Neuronal stem cell (in vitro differentiated cells): ENCODE measurements around the gene DPYSL5.

Experiments
- DNase-seq: peaks from one replicate; pipeline ENCODE4 v3.0.0-alpha.2; 2013; ENCODE audit warnings: low spot score
- H2AFZ ChIP-seq: one replicate; pipeline ENCODE4 v1.6.1; 2013; ENCODE audit warnings: mild to moderate bottlenecking, low read length, inconsistent platforms
- H2AK5ac ChIP-seq: 2 replicates; pipeline ENCODE4 v1.6.1; 2013; ENCODE audit warnings: low read depth, mild to moderate bottlenecking, inconsistent platforms, low read length, moderate library complexity, mixed read lengths
- H2BK120ac ChIP-seq: 2 replicates; pipeline ENCODE4 v1.6.1; 2013; ENCODE audit warnings: low read depth, mild to moderate bottlenecking, inconsistent platforms, low read length, moderate library complexity, mixed read lengths
- H2BK12ac ChIP-seq: one replicate; pipeline ENCODE4 v1.6.1; 2013; ENCODE audit warnings: low read length, inconsistent platforms
- H2BK15ac ChIP-seq: 2 replicates; pipeline ENCODE4 v1.6.1; 2013; ENCODE audit warnings: mild to moderate bottlenecking, low read length, inconsistent platforms, mixed read lengths
- H2BK5ac ChIP-seq: one replicate; pipeline ENCODE4 v1.6.1; 2013; ENCODE audit warnings: inconsistent platforms, mild to moderate bottlenecking, low read length, moderate library complexity
- H3K14ac ChIP-seq: one replicate; pipeline ENCODE4 v1.6.1; 2013; ENCODE audit warnings: low read length, inconsistent platforms
- H3K18ac ChIP-seq: 2 replicates; pipeline ENCODE4 v1.6.1; 2013; ENCODE audit warnings: low read length, inconsistent platforms
- H3K23ac ChIP-seq: 2 replicates; pipeline ENCODE4 v1.6.1; 2013; ENCODE audit warnings: low read depth, mild to moderate bottlenecking, mixed read lengths, low read length, inconsistent platforms; ENCODE audit not compliant: poor library complexity
- H3K27ac ChIP-seq: replicated peaks from 3 replicates; pipeline ENCODE4 v1.5.1; 2013; ENCODE audit warnings: low read length, inconsistent platforms
- H3K27me3 ChIP-seq, 3 experiments: 2 replicates each; pipeline ENCODE4 v1.6.1; 2013; ENCODE audit warnings: low read length in 3 of 3, mild to moderate bottlenecking in 2 of 3, inconsistent platforms in 1 of 3, low read depth in 1 of 3, mixed read lengths in 1 of 3, moderate library complexity in 1 of 3; ENCODE audit not compliant: control insufficient read depth in 3 of 3, insufficient read depth in 3 of 3
- H3K36me3 ChIP-seq, 2 donors: replicated peaks in 1 of 2; 2 replicates each; pipeline ENCODE4 v1.6.1; 2013; ENCODE audit warnings: low read length in 2 of 2; ENCODE audit not compliant: control insufficient read depth in 2 of 2, insufficient read depth in 2 of 2
- H3K4ac ChIP-seq: 2 replicates; pipeline ENCODE4 v1.6.1; 2013; ENCODE audit warnings: inconsistent platforms, mild to moderate bottlenecking, low read length, moderate library complexity
- H3K4me1 ChIP-seq, 2 donors: 1 replicate in 1 of 2; 2 replicates in 1 of 2; pipeline ENCODE4 v1.6.1; 2013; ENCODE audit warnings: low read length in 2 of 2, low read depth in 1 of 2; ENCODE audit not compliant: control insufficient read depth in 2 of 2, insufficient read depth in 1 of 2
- H3K4me2 ChIP-seq: one replicate; pipeline ENCODE4 v1.6.1; 2013; ENCODE audit warnings: mild to moderate bottlenecking, low read length, inconsistent platforms; ENCODE audit not compliant: insufficient read depth, poor library complexity, severe bottlenecking
- H3K4me3 ChIP-seq, 2 donors: 2 replicates each; pipeline ENCODE4 v1.5.1; 2013; ENCODE audit warnings: low read length in 2 of 2, mild to moderate bottlenecking in 2 of 2, inconsistent platforms in 1 of 2, moderate library complexity in 1 of 2
- H3K79me1 ChIP-seq: one replicate; pipeline ENCODE4 v1.6.1; 2013; ENCODE audit warnings: low read depth, mild to moderate bottlenecking, inconsistent platforms, low read length, moderate library complexity
- H3K9ac ChIP-seq: one replicate; pipeline ENCODE4 v1.6.1; 2013; ENCODE audit warnings: mild to moderate bottlenecking, low read depth, low read length, inconsistent platforms; ENCODE audit not compliant: poor library complexity
- H3K9me3 ChIP-seq, 2 donors: replicated peaks in 1 of 2; 2 replicates each; pipeline versions ENCODE3 to v1.6.1; 2013; ENCODE audit warnings: low read length in 2 of 2, mild to moderate bottlenecking in 2 of 2, inconsistent platforms in 1 of 2, low read depth in 1 of 2, mixed read lengths in 1 of 2, moderate library complexity in 1 of 2; ENCODE audit not compliant: control insufficient read depth in 2 of 2, insufficient read depth in 1 of 2
- H4K8ac ChIP-seq: one replicate; pipeline ENCODE4 v1.6.1; 2013; ENCODE audit warnings: low read depth, mild to moderate bottlenecking, inconsistent platforms, low read length, moderate library complexity
- H4K91ac ChIP-seq: one replicate; pipeline ENCODE4 v1.6.1; 2013; ENCODE audit warnings: low read length, low read depth, mild to moderate bottlenecking, inconsistent platforms; ENCODE audit not compliant: poor library complexity
- WGBS, 2 donors: extraction: QIAGEN DNeasy Blood & Tissue Kit; methylation state at CpG; one replicate each; pipeline ENCODE4 v1.1.7; 2013; ENCODE audit warnings: missing lambda C conversion rate in 2 of 2, mixed read lengths in 1 of 2; ENCODE audit not compliant: insufficient read length in 2 of 2, insufficient replicate concordance in 1 of 2; ENCODE audit errors: extremely low coverage in 2 of 2; 5-methylcytosine and 5-hydroxymethylcytosine counted together

The DPYSL5 gene

GRCh38 chr2:26894136-26894535 lies 46.2 kb downstream of the DPYSL5 start:
- no peak overlapping the region for H2BK5ac ChIP-seq
- no peak overlapping the region for H3K4me2 ChIP-seq
- H3K4me1 ChIP-seq, result peaks cover 0 to 9% of the 10 kb centered on the region in 2 donors
- H3K14ac ChIP-seq, result no peak overlapping the region
- no peak overlapping the region for H2AFZ ChIP-seq
- no peak overlapping the region for H3K18ac ChIP-seq
- DNase-seq, result no peak
- H2BK15ac ChIP-seq, result no peak overlapping the region
- no peak overlapping the region for H3K27ac ChIP-seq
- H4K91ac ChIP-seq, result no peak overlapping the region
- peaks cover 12 to 86% of the 10 kb centered on the region in 2 donors for H3K36me3 ChIP-seq
- H4K8ac ChIP-seq, result no peak overlapping the region
- H2BK120ac ChIP-seq, result no peak overlapping the region
- no peaks in the 10 kb centered on the region for H3K27me3 ChIP-seq
- H3K9me3 ChIP-seq, result peaks cover 3 to 5% of the 10 kb centered on the region in 2 donors
- H3K23ac ChIP-seq, result no peak overlapping the region
- WGBS, 2 donors, result no CpG with 5 or more reads among the region's 2 CpGs
- peaks cover 11% of the 10 kb centered on the region for H3K79me1 ChIP-seq
- H3K4me3 ChIP-seq, result no peak overlapping the region
- no peak overlapping the region for H2BK12ac ChIP-seq
- H3K9ac ChIP-seq, result no peak overlapping the region
- H2AK5ac ChIP-seq, result no peak overlapping the region
- no peak overlapping the region for H3K4ac ChIP-seq

- no peak overlapping the region for H3K4me2 ChIP-seq
- H3K79me1 ChIP-seq, result peaks cover 10% of the 10 kb centered on the region
- no peak overlapping the region for H3K14ac ChIP-seq
- H3K9me3 ChIP-seq, result peaks cover 3 to 5% of the 10 kb centered on the region in 2 donors
- no peak overlapping the region for H2AFZ ChIP-seq
- H2AK5ac ChIP-seq, result no peak overlapping the region
- no peak overlapping the region for H3K27ac ChIP-seq
- H3K27me3 ChIP-seq, result no peaks in the 10 kb centered on the region
- no peak overlapping the region for H2BK12ac ChIP-seq
- H3K4me3 ChIP-seq, result no peak overlapping the region
- DNase-seq, result no peak
- H3K9ac ChIP-seq, result no peak overlapping the region
- no peak overlapping the region for H4K8ac ChIP-seq
- no peak overlapping the region for H2BK15ac ChIP-seq
- H3K4ac ChIP-seq, result no peak overlapping the region
- H4K91ac ChIP-seq, result no peak overlapping the region
- H2BK5ac ChIP-seq, result no peak overlapping the region
- no peak overlapping the region for H2BK120ac ChIP-seq
- peak overlapping the region; percentile 5 for H3K18ac ChIP-seq
- WGBS, 2 donors, result no CpG with 5 or more reads among the region's 3 CpGs
- peak overlapping the region; percentile 68 for H3K23ac ChIP-seq
- peaks cover 30 to 93% of the 10 kb centered on the region in 2 donors for H3K36me3 ChIP-seq
- peaks cover 15 to 23% of the 10 kb centered on the region in 2 donors for H3K4me1 ChIP-seq
Measured at GRCh38 chr2:26897807-26898479, 50.0 kb downstream of the DPYSL5 start.

GRCh38 chr2:26898480-26899078 lies 50.6 kb downstream of the DPYSL5 start:
- peaks cover 33 to 93% of the 10 kb centered on the region in 2 donors for H3K36me3 ChIP-seq
- H3K4me3 ChIP-seq, result no peak overlapping the region
- H2BK5ac ChIP-seq, result no peak overlapping the region
- H3K23ac ChIP-seq, result peak overlapping the region; percentile 68
- H3K4me2 ChIP-seq, result no peak overlapping the region
- H3K27ac ChIP-seq, result no peak overlapping the region
- no peak overlapping the region for H4K91ac ChIP-seq
- H3K9ac ChIP-seq, result no peak overlapping the region
- peaks cover 3 to 5% of the 10 kb centered on the region in 2 donors for H3K9me3 ChIP-seq
- no peaks in the 10 kb centered on the region for H3K27me3 ChIP-seq
- no CpG with 5 or more reads among the region's 15 CpGs for WGBS, 2 donors
- H4K8ac ChIP-seq, result no peak overlapping the region
- no peak overlapping the region for H2BK120ac ChIP-seq
- no peak overlapping the region for H3K14ac ChIP-seq
- H2AK5ac ChIP-seq, result no peak overlapping the region
- peak overlapping the region; percentile 5 for H3K18ac ChIP-seq
- no peak overlapping the region for H3K4ac ChIP-seq
- H2BK15ac ChIP-seq, result no peak overlapping the region
- peaks cover 9% of the 10 kb centered on the region for H3K79me1 ChIP-seq
- H2BK12ac ChIP-seq, result no peak overlapping the region
- DNase-seq, result no peak
- H2AFZ ChIP-seq, result no peak overlapping the region
- peaks cover 15 to 23% of the 10 kb centered on the region in 2 donors for H3K4me1 ChIP-seq

GRCh38 chr2:26899500-26900164 lies 51.7 kb downstream of the DPYSL5 start:
- no CpG with 5 or more reads among the region's 6 CpGs for WGBS, 2 donors

More at GRCh38 chr2:26899500-26900164, 51.7 kb downstream of the DPYSL5 start:
- H3K4me3 ChIP-seq, result no peak overlapping the region
- H3K4me1 ChIP-seq, result peaks cover 15 to 23% of the 10 kb centered on the region in 2 donors
- peak overlapping the region; percentile 50 for H3K9ac ChIP-seq
- no peak overlapping the region for H2BK120ac ChIP-seq
- no peaks in the 10 kb centered on the region for H3K27me3 ChIP-seq
- H2BK5ac ChIP-seq, result no peak overlapping the region
- H3K36me3 ChIP-seq, result peaks cover 36 to 94% of the 10 kb centered on the region in 2 donors
- peaks cover 14% of the 10 kb centered on the region for H3K79me1 ChIP-seq
- no peak overlapping the region for H2BK12ac ChIP-seq
- H3K14ac ChIP-seq, result no peak overlapping the region
- no peak overlapping the region for H3K18ac ChIP-seq
- no peak overlapping the region for H2BK15ac ChIP-seq
- H4K91ac ChIP-seq, result no peak overlapping the region
- H2AFZ ChIP-seq, result no peak overlapping the region
- no peak overlapping the region for H3K27ac ChIP-seq
- no peak overlapping the region for H3K4me2 ChIP-seq
- no peak overlapping the region for H3K23ac ChIP-seq
- DNase-seq, result no peak
- H3K4ac ChIP-seq, result no peak overlapping the region
- no peak overlapping the region for H4K8ac ChIP-seq
- H3K9me3 ChIP-seq, result peaks cover 0 to 3% of the 10 kb centered on the region in 2 donors
- no peak overlapping the region for H2AK5ac ChIP-seq
